ENCODE data around the gene MRPL20. TPM values are rescaled to one million over a fixed set of nuclear protein-coding genes. Genes with fewer than 3 reads are reported as not detected.
"Not testable (repeated sequence)": the region's sequence is repeated elsewhere in the genome, so short reads cannot be mapped to it uniquely, and the experiment has no call there.

Gene MRPL20
- total and polyA plus RNA-seq, 8 donors, result 53.9 to 187 (median 111) TPM

DNA sequence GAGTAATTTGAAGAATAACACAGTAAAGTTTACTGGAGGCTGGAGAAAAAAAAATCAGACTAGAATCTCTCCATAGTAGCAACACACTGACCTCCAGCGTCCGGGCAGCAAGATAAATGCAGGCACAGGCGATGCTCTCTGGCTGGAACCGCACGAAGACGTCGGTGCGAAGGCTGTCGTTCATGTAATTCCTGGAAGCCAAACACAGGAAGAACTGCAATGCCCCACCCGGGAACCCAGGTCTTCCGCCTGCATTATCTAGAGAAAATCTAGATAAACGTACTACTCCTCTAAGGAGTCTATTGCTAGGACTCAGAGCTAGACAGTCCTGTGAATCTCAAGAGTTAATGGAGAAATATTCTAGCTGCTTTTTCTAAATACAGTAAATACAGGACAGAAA is 16.4 kb downstream of the MRPL20 start:
- Histone ChIP-seq H3K27ac (no peak overlapping the region), H3K27me3 (no peaks in the 10 kb centered on the region), H3K4me1 (peaks cover 0 to 11% (median 4%) of the 10 kb centered on the region in 4 donors), H3K9me3 (no peaks in the 10 kb centered on the region), H3K36me3 (peaks cover 96 to 100% (median 100%) of the 10 kb centered on the region in 4 donors), H3K4me3 (no peak overlapping the region)
- intact Hi-C loops (cut with DNase I; ENCODE audit: low total_unique reads), result no loop called here
- TF ChIP-seq EP300 (IDR thresholded peaks at IDR 0.05) (no peak), POLR2A (IDR thresholded peaks at IDR 0.05) (no peak), POLR2AphosphoS5 (IDR thresholded peaks at IDR 0.05) (no peak)
- TF ChIP-seq, protein P1, sequence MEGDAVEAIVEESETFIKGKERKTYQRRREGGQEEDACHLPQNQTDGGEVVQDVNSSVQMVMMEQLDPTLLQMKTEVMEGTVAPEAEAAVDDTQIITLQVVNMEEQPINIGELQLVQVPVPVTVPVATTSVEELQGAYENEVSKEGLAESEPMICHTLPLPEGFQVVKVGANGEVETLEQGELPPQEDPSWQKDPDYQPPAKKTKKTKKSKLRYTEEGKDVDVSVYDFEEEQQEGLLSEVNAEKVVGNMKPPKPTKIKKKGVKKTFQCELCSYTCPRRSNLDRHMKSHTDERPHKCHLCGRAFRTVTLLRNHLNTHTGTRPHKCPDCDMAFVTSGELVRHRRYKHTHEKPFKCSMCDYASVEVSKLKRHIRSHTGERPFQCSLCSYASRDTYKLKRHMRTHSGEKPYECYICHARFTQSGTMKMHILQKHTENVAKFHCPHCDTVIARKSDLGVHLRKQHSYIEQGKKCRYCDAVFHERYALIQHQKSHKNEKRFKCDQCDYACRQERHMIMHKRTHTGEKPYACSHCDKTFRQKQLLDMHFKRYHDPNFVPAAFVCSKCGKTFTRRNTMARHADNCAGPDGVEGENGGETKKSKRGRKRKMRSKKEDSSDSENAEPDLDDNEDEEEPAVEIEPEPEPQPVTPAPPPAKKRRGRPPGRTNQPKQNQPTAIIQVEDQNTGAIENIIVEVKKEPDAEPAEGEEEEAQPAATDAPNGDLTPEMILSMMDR (IDR thresholded peaks at IDR 0.05), result no peak
- DNase-seq, result no peak
- 77 to 90% (median 83%) methylated on average over 12 of the region's 12 CpGs for WGBS, 5 donors

DNA sequence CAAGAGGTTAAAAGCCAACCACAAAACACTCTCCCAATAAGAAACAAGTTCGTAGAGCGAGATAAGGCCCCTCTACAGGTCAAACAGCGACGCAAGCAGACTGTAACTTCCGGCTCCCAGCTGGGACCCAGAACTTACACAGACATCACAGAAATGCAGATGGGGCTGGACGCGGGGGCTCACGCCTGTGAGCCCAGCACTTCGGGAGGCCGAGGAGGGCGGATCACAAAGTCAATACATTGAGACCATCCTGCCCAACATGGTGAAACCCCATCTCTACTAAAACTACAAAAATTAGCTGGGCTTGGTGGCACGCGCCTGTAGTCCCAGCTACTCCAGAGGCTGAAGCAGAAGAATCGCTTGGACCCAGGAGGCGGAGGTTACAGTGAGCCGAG is 19.0 kb downstream of the MRPL20 start:
- DNase-seq, result no peak
- Histone ChIP-seq H3K9me3 (no peaks in the 10 kb centered on the region), H3K27me3 (no peaks in the 10 kb centered on the region), H3K36me3 (peaks cover 74 to 88% (median 86%) of the 10 kb centered on the region in 4 donors), H3K4me1 (peaks cover 0 to 5% (median 0%) of the 10 kb centered on the region in 4 donors), H3K27ac (no peak overlapping the region), H3K4me3 (no peak overlapping the region)
- intact Hi-C loops (cut with DNase I; ENCODE audit: low total_unique reads), result no loop called here
- 92 to 98% (median 96%) methylated on average over 16 of the region's 16 CpGs for WGBS, 5 donors
- TF ChIP-seq POLR2AphosphoS5 (IDR thresholded peaks at IDR 0.05), result no peak
- no peak for TF ChIP-seq EP300 (IDR thresholded peaks at IDR 0.05)
- TF ChIP-seq, protein P1 (IDR thresholded peaks at IDR 0.05), result no peak
- no peak for TF ChIP-seq POLR2A (IDR thresholded peaks at IDR 0.05)

DNA sequence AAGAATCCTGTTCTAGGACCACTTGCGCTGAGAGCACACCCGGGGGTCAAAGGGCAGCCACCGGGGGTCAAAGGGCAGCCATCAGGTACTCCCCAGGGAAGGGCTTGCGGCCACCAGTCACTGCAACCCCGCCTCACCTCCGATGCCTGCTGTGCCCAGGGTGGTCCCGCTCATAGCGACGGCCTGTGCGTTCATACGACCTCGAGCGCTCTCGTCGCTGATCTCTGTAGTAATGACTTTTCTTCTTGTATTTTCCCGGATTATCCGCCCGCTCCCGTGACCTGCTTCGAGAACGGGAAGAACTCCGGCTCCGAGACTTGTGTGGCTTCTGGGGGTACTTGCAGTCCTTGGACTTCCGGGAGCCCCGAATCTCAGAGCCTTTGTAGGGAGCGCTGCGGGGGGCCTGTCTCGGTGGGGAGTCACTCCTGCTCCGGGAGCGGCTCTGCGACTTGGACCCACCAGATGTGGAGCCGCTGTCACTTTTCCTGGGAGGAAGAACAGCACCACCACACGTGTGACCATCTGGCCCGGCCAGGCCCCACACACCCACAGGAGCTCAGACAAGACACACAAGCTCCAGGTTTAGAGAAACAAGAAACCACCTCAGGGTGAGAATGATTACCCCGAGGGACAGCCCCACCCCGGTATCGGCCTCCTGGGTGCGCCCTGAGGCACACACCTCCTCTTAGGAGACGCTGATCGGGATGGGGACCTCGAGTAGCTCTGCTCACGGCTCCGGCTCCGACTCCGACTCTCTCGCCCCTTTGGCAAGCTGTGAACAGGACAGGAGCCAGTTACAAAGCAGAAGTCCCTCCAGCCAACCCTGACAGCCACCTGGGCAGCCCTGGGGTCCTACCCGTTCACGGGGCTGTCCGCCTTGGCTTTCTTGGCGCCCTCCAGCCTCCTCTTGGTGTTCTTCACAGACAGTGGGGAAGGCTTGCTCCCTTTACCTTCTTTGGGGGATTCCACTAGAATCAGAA is 19.7 kb downstream of the MRPL20 start:
- Histone ChIP-seq H3K36me3 (peaks cover 67 to 81% (median 79%) of the 10 kb centered on the region in 4 donors), H3K27me3 (no peaks in the 10 kb centered on the region), H3K27ac (no peak overlapping the region), H3K9me3 (no peaks in the 10 kb centered on the region), H3K4me3 (no peak overlapping the region), H3K4me1 (no peaks in the 10 kb centered on the region)
- 93 to 97% (median 96%) methylated on average over 47 to 50 of the region's 50 CpGs for WGBS, 5 donors
- no peak for TF ChIP-seq EP300 (IDR thresholded peaks at IDR 0.05)
- no peak for TF ChIP-seq POLR2AphosphoS5 (IDR thresholded peaks at IDR 0.05)
- no peak for TF ChIP-seq POLR2A (IDR thresholded peaks at IDR 0.05)
- TF ChIP-seq, protein P1 (IDR thresholded peaks at IDR 0.05), result no peak
- intact Hi-C loops (cut with DNase I; ENCODE audit: low total_unique reads), result no loop called here
- DNase-seq, result no peak

DNA sequence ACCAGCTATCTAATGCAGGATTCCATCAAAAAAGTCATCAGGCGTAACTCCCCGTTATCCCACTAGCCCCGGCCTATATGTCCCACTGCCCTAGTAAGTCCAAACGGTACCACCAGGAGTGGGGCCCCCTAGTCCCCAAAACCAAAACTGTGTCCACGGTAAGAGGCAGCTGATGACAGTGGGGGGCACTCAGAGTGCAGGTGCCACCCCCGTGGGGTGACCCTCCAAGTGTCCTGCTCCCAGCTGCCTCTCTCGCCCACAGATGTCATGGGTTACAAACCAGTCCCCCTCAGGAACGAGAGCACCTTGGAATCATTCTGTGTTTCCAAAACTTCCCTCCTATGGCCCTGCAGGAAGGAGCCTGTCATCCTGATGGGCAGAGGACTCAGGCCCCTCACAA is 21.2 kb downstream of the MRPL20 start:
- TF ChIP-seq EP300 (IDR thresholded peaks at IDR 0.05) (no peak), POLR2A (IDR thresholded peaks at IDR 0.05) (no peak), POLR2AphosphoS5 (IDR thresholded peaks at IDR 0.05) (no peak)
- TF ChIP-seq, protein P1 (IDR thresholded peaks at IDR 0.05), result no peak
- H3K36me3 ChIP-seq, result peaks cover 53 to 79% (median 74%) of the 10 kb centered on the region in 4 donors
- no peak overlapping the region for H3K4me3 ChIP-seq
- no peak for DNase-seq
- intact Hi-C loops (cut with DNase I; ENCODE audit: low total_unique reads), result no loop called here
- no peak overlapping the region for H3K27ac ChIP-seq
- H3K4me1 ChIP-seq, result no peaks in the 10 kb centered on the region
- no peaks in the 10 kb centered on the region for H3K27me3 ChIP-seq
- H3K9me3 ChIP-seq, result no peaks in the 10 kb centered on the region
- 90 to 96% (median 94%) methylated on average over 6 to 8 of the region's 8 CpGs for WGBS, 5 donors

DNA sequence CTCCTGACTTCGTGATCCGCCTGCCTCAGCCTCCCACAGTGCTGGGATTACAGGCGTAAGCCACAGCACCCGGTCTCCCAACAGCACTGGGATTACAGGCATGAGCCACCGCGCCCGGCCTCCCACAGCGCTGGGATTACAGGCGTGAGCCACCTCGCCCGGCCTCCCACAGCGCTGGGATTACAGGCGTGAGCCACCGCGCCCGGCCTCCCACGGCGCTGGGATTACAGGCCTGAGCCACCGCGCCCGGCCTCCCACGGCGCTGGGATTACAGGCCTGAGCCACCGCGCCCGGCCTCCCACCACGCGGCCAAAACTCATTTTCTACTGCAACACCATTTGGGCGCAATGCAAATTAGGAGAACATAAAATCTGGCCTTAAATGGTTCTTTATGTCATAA is 21.8 kb downstream of the MRPL20 start:
- intact Hi-C loops (cut with DNase I; ENCODE audit: low total_unique reads); H3K4me1 ChIP-seq; H3K27me3 ChIP-seq; H3K9me3 ChIP-seq; H3K27ac ChIP-seq; DNase-seq; H3K4me3 ChIP-seq: not testable (repeated sequence)
- peaks cover 48 to 79% (median 71%) of the 10 kb centered on the region in 4 donors for H3K36me3 ChIP-seq
- WGBS, 5 donors, result 93 to 96% (median 95%) methylated on average over 29 of the region's 29 CpGs
